Endodermal cell (in vitro differentiated cells): ENCODE data around the gene CLSTN2. TPM values are rescaled to one million over a fixed set of nuclear protein-coding genes. Genes with fewer than 3 reads are reported as not detected.

Experiments used
- DNase-seq: peaks from one replicate; pipeline ENCODE4 v3.0.0-alpha.2; 2017
- H3K27ac ChIP-seq: 2 replicates; pipeline ENCODE4 v1.5.1; 2013; ENCODE audit warnings: mild to moderate bottlenecking, low read depth, low read length, moderate library complexity
- H3K27me3 ChIP-seq: 2 replicates; pipeline ENCODE4 v1.6.1; 2013; ENCODE audit warnings: mild to moderate bottlenecking, low read length, moderate library complexity; ENCODE audit not compliant: insufficient read depth, control insufficient read depth, poor library complexity, severe bottlenecking
- H3K36me3 ChIP-seq: 2 replicates; pipeline ENCODE4 v1.7.0; 2013; ENCODE audit warnings: mild to moderate bottlenecking, low read length, moderate library complexity; ENCODE audit not compliant: control insufficient read depth, insufficient read depth
- H3K4me1 ChIP-seq: one replicate; pipeline ENCODE4 v1.7.0; 2013; ENCODE audit warnings: low read length; ENCODE audit not compliant: control insufficient read depth, insufficient read depth
- H3K4me3 ChIP-seq: 2 replicates; pipeline ENCODE4 v1.5.1; 2013; ENCODE audit warnings: mild to moderate bottlenecking, low read length, moderate library complexity
- H3K9ac ChIP-seq: 2 replicates; pipeline ENCODE4 v1.6.1; 2013; ENCODE audit warnings: mild to moderate bottlenecking, low read length, moderate library complexity; ENCODE audit not compliant: poor library complexity, severe bottlenecking; ENCODE audit errors: extremely low read depth
- H3K9me3 ChIP-seq: 2 replicates; pipeline ENCODE4 v1.6.1; 2013; ENCODE audit warnings: mild to moderate bottlenecking, low read length, moderate library complexity; ENCODE audit not compliant: control insufficient read depth
- H3K27ac Mint-ChIP-seq: 2 replicates; pipeline ENCODE4 v1.8.0; 2020; ENCODE audit warnings: mixed read lengths
- H3K27me3 Mint-ChIP-seq: 2 replicates; pipeline ENCODE4 v1.8.0; 2021; ENCODE audit warnings: mild to moderate bottlenecking, mixed read lengths; ENCODE audit not compliant: insufficient read depth
- H3K36me3 Mint-ChIP-seq: 2 replicates; pipeline ENCODE4 v1.8.0; 2020; ENCODE audit warnings: low read depth, mixed read lengths
- H3K4me1 Mint-ChIP-seq: 2 replicates; pipeline ENCODE4 v1.8.0; 2020; ENCODE audit warnings: mixed read lengths
- H3K4me3 Mint-ChIP-seq: 2 replicates; pipeline ENCODE4 v1.8.0; 2020; ENCODE audit warnings: mild to moderate bottlenecking, moderate library complexity, mixed read lengths
- H3K9me3 Mint-ChIP-seq: 2 replicates; pipeline ENCODE4 v1.8.0; 2020; ENCODE audit warnings: mild to moderate bottlenecking, mixed read lengths
- WGBS, 2 experiments: methylation state at CpG; one replicate each; pipeline versions ENCODE4 v1.1.5 to v1.1.7; 2013; ENCODE audit warnings: missing lambda C conversion rate in 2 of 2, mixed read lengths in 1 of 2; ENCODE audit not compliant: insufficient coverage in 1 of 2, insufficient read length in 1 of 2; 5-methylcytosine and 5-hydroxymethylcytosine counted together
- total RNA-seq, 2 donors: library from RNA; stranded (reverse); fragmentation: NEBNext Ultra II Directional in 1 of 2; extraction: Animal tissue kit (Norgen Biotek cat#: 25700) in 1 of 2; gene quantifications; 2 replicates in 1 of 2; 3 replicates in 1 of 2; pipeline ENCODE4 v1.2.1, GENCODE V29; 2021
- TF ChIP-seq, protein P1 (sequence below): fragments of 200-600 bp; sonication (generic); conservative IDR thresholded peaks from 2 replicates; pipeline ENCODE4 v1.5.0; 2021; ENCODE audit warnings: antibody characterized with exemption, mild to moderate bottlenecking

The CLSTN2 gene
- total RNA-seq, 2 donors from 2014 or later = 0.13 to 0.42 TPM

DNA sequence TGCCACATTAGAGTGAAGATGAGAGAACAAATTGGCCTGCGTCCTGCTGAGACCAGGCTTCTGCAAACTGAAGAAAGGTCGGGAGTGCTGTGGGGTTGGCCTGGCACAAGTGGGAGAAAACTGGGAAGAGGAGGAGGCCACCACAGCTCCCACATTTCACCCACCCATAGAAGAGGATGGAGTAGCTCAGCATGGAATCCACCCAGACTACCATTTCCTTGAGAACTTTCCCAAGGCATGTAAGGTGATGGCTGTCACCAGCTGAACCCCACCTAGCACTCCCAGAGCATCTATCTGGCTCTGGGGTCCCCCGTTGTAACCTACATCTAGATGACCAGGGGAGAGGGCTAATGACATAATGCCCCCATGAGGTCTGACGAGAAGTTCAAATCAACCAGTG, 622.5 kb downstream of the CLSTN2 start:
- Histone ChIP-seq H3K9ac (no peak overlapping the region), H3K4me3 (no peak overlapping the region), H3K27me3 (no peaks in the 10 kb centered on the region), H3K9me3 (no peaks in the 10 kb centered on the region), H3K36me3 (no peaks in the 10 kb centered on the region), H3K4me1 (no peaks in the 10 kb centered on the region), H3K27ac (no peak overlapping the region)
- no peak for DNase-seq
- TF ChIP-seq, protein P1, sequence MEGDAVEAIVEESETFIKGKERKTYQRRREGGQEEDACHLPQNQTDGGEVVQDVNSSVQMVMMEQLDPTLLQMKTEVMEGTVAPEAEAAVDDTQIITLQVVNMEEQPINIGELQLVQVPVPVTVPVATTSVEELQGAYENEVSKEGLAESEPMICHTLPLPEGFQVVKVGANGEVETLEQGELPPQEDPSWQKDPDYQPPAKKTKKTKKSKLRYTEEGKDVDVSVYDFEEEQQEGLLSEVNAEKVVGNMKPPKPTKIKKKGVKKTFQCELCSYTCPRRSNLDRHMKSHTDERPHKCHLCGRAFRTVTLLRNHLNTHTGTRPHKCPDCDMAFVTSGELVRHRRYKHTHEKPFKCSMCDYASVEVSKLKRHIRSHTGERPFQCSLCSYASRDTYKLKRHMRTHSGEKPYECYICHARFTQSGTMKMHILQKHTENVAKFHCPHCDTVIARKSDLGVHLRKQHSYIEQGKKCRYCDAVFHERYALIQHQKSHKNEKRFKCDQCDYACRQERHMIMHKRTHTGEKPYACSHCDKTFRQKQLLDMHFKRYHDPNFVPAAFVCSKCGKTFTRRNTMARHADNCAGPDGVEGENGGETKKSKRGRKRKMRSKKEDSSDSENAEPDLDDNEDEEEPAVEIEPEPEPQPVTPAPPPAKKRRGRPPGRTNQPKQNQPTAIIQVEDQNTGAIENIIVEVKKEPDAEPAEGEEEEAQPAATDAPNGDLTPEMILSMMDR = no peak
- H3K27ac Mint-ChIP-seq = no peak overlapping the region
- no peaks in the 10 kb centered on the region for H3K9me3 Mint-ChIP-seq
- H3K4me1 Mint-ChIP-seq = no peaks in the 10 kb centered on the region
- H3K36me3 Mint-ChIP-seq = no peaks in the 10 kb centered on the region
- H3K27me3 Mint-ChIP-seq = peaks cover 2% of the 10 kb centered on the region
- 90 to 100% methylated on average over 2 to 4 of the region's 4 CpGs for WGBS, 2 experiments
- no peak overlapping the region for H3K4me3 Mint-ChIP-seq

DNA sequence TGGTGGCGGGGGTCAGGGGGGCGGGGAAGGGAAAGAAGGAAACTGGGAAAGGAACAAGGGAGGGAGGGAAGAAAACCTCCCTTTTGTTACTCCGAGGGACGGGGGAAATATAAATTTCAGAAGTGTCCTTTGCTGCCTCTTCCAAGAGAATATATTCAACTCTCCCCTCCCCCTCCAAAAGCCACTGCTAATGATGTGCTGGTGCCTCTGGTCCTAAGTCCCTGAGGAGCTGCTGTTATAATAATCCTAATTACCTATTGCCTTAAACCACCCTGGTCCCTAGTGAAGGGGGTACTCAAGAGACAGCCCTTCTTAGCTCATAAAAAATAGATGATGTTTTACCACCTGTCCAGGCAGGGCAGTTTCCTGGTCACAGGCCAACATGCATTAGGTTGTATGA, 624.6 kb downstream of the CLSTN2 start:
- Histone ChIP-seq H3K36me3 (no peaks in the 10 kb centered on the region), H3K9ac (no peak overlapping the region), H3K9me3 (no peaks in the 10 kb centered on the region), H3K4me1 (no peaks in the 10 kb centered on the region), H3K27ac (no peak overlapping the region), H3K27me3 (no peaks in the 10 kb centered on the region), H3K4me3 (no peak overlapping the region)
- no peak overlapping the region for H3K27ac Mint-ChIP-seq
- H3K36me3 Mint-ChIP-seq = no peaks in the 10 kb centered on the region
- H3K9me3 Mint-ChIP-seq = no peaks in the 10 kb centered on the region
- no peak overlapping the region for H3K4me3 Mint-ChIP-seq
- no peaks in the 10 kb centered on the region for H3K4me1 Mint-ChIP-seq
- 88% methylated on average over 4 of the region's 4 CpGs; no CpG with 5 or more reads in 1 of the 2 experiments for WGBS, 2 experiments
- TF ChIP-seq, protein P1 = no peak
- peaks cover 4% of the 10 kb centered on the region for H3K27me3 Mint-ChIP-seq
- no peak for DNase-seq

DNA sequence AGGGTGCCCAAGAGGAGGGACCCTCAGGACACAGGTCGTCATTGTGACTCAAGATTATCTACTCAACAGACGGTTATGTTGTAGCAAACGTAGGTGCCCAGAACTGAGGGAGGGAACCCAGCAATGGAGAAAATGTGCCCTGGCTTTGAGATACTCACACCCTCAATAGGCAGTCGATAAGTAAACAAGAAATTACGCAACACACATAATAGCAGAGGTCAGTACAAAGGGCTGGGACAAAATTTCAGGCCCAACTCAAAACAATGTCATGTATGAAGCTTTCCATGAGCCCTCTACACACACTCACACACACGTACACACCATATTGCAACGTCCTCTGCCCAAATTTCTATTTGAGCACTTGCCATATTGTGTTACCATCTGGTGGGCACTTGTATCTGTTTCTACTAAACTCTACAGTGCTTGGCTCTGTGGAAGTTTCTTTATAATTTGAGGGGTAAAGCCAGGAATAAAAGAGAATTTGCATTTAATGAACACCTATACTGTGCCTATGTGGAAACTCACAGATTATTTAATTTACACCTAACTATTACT, 628.3 kb downstream of the CLSTN2 start:
- Mint-ChIP-seq H3K4me1 (no peaks in the 10 kb centered on the region), H3K27me3 (peaks cover 10% of the 10 kb centered on the region), H3K9me3 (peaks cover 2% of the 10 kb centered on the region), H3K36me3 (no peaks in the 10 kb centered on the region), H3K27ac (no peak overlapping the region), H3K4me3 (no peak overlapping the region)
- Histone ChIP-seq H3K27ac (no peak overlapping the region), H3K4me1 (no peaks in the 10 kb centered on the region), H3K9ac (no peak overlapping the region), H3K9me3 (no peaks in the 10 kb centered on the region), H3K4me3 (no peak overlapping the region), H3K36me3 (no peaks in the 10 kb centered on the region), H3K27me3 (peaks cover 10% of the 10 kb centered on the region)
- no peak for DNase-seq
- WGBS, 2 experiments = 85 to 87% methylated on average over 4 to 7 of the region's 7 CpGs
- TF ChIP-seq, protein P1 = no peak
